OCI-LY1 (cell line): ENCODE data around the gene PHACTR4.

Source experiments
- EZH2 ChIP-seq: fragments of 200-600 bp; sonication (generic), shearing (Covaris generic); IDR thresholded peaks from 2 replicates; pipeline ENCODE4 v1.8.0; 2017; ENCODE audit warnings: borderline replicate concordance, mixed run types, mild to moderate bottlenecking, antibody characterized with exemption, low read length, moderate library complexity, mixed read lengths
- TF ChIP-seq, protein P1 (sequence below): fragments of 200-600 bp; sonication (generic), shearing (Covaris generic); IDR thresholded peaks from 2 replicates; pipeline ENCODE4 v1.5.1; 2017; ENCODE audit warnings: mild to moderate bottlenecking, antibody characterized with exemption, low read length, moderate library complexity, mixed read lengths

DNA sequence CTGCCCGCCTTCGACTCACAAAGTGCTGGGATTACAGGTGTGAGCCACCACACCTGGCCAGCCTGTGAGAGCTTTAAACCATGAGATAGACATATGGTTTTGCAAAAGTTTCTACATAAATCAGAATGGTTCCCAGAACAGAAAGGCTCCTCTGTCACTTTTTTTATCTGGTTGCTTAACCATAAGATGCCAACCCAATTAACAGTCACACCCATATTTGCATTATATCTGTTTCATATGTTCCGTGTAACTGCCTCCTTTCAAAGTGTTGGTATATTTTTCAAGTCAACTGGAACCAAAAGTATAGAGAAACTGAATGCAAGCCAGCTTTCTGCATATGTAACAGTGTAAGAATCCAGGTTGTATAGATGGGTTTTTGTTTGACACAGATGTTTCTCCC, 112.6 kb downstream of the PHACTR4 start:
- no peak for TF ChIP-seq EZH2
- TF ChIP-seq, protein P1, sequence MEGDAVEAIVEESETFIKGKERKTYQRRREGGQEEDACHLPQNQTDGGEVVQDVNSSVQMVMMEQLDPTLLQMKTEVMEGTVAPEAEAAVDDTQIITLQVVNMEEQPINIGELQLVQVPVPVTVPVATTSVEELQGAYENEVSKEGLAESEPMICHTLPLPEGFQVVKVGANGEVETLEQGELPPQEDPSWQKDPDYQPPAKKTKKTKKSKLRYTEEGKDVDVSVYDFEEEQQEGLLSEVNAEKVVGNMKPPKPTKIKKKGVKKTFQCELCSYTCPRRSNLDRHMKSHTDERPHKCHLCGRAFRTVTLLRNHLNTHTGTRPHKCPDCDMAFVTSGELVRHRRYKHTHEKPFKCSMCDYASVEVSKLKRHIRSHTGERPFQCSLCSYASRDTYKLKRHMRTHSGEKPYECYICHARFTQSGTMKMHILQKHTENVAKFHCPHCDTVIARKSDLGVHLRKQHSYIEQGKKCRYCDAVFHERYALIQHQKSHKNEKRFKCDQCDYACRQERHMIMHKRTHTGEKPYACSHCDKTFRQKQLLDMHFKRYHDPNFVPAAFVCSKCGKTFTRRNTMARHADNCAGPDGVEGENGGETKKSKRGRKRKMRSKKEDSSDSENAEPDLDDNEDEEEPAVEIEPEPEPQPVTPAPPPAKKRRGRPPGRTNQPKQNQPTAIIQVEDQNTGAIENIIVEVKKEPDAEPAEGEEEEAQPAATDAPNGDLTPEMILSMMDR: no peak
